HG02642 (cell line): ENCODE measurements around the gene SORCS3.

Source experiments
- ATAC-seq: cut with Tn5 transposase; IDR thresholded peaks from one replicate; pipeline ENCODE4 v1.9.1; 2021; ENCODE audit warnings: mild to moderate bottlenecking; ENCODE audit not compliant: unreplicated experiment, poor library complexity

Gene SORCS3

GRCh38 chr10:104957178-104957841 lies 316.2 kb downstream of the SORCS3 start:
- no peak for ATAC-seq

DNA sequence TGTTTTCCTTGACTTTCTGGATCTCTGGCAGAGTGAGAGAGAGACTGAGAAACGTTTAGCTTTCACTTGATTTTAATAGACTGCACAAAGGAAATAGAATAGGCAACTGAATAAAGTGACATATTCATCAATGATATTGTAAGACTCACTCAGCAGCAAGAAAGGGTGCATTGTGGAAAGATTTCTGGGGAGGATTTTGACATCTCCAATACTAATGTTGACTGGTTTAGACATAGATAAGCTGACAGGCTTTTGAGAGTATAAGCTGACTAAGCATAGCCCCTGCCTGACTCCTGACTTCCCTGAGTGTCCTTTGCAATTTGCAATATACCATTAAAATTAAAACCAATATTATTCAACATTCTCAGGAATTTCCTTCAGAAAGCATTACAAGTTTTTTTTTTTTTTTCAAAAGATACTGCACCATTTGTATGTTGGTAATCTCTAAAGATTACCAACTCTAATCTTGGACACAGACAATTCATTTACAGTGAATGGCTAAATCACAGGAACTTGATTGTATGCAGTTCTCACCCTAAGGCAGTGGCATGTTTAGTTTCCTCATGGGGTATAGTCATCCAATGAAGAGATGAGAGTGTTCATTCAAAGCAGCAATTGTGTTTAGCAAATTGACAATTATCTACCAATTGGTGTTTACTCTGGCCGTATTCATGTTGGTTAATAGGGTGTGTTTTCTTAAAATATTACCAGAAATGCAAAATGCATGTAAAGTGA lies 325.6 kb downstream of the SORCS3 start:
- ATAC-seq: no peak

DNA sequence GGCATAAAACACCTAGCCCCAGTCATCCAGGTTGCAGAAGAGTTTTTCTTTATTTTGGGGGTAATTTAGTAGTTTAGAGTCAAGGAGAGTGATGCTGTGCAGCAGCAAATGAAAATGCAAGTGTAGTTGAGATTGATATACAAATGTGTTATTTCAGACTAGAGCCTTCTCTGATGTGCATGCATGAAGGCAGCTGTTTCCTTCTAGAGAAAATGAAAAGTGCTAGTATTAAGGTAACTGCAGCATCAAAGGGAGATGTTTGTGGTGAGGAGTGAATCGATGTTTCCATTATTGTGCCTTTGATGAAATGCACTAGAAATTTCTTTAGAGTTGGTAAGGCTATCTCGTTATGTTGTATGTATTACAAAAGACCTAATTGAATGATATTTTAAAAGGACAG lies 339.3 kb downstream of the SORCS3 start:
- ATAC-seq: no peak

GRCh38 chr10:104981995-104982394 lies 340.9 kb downstream of the SORCS3 start:
- ATAC-seq: no peak

DNA sequence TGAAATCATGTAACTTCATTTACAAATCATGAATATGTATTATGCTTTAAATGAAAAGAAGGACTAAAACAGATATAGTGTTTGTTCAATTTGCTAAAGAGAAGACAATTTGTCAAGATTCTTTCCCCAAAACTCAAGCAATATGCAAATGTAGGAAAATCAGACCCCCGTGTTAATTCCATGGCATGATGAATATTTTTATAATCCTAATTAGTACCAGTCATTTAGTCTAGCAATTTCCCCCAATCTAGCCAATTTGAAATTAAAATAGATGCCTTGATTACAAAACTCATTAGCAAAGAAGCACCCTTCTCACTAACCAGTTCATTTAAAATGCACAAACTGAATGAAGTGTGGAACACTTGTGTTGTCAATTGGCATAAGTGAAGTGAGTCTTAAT lies 347.6 kb downstream of the SORCS3 start:
- no peak for ATAC-seq

DNA sequence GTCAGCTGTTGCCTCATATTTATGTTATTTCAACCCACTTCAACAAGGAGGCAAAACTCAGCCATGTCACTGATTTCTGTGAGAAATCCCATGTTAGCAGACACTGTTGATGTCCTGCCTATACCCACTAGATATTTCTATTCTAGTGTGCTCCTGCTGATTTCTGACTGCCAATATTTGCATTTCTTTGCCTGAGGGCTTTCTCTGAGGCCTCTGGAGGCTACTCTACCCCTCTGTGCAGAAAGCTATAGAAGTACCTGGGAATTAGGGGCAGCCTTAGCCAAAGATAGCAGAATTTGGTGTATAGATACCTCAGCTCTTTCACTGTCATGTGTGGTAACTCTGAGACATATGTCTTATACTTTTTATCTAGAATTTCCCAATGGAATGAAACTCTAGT lies 348.8 kb downstream of the SORCS3 start:
- ATAC-seq: no peak

DNA sequence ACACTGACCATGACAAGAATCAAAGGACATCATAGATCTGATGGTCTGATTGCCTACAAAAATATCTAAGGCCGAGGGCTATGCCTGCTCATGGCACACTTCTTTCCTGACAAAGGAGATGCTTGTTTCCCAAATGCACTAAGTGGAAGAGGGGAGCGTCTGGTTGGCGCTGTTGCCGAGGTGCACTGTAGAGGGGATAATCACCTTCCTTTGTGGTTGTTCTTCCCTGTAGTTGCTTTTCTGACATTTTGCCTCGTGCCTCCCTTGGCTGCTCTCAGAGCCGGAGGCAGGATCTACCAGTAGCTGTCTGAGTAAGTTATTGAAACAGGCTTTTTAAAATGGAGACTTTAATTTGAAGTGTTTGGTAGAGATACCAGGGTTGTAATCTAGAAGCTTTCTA lies 352.0 kb downstream of the SORCS3 start:
- no peak for ATAC-seq

GRCh38 chr10:105001269-105001668 lies 360.2 kb downstream of the SORCS3 start:
- no peak for ATAC-seq

- no peak for ATAC-seq
Measured at GRCh38 chr10:105010411-105011121, 369.5 kb downstream of the SORCS3 start.

DNA sequence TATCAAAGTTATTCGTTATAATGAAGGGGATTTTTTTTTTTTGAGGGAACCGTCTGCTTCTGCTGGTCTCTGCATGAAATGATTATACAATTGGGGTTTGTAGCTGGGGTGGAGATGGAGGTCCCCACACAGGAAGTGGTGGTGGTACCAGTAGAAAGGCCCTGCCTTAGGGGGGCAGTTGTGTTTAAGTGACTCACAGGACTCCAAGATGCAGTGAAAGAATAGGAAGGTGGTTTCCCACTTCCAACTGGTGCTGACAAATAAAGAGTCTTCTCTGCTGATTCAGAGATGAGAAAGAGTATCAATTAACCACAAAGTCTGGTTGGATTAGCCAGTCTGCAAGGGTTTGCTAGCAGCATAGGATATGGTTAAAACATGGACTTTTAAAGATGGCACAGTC lies 376.0 kb downstream of the SORCS3 start:
- ATAC-seq: no peak

GRCh38 chr10:105017691-105018090 lies 376.6 kb downstream of the SORCS3 start:
- ATAC-seq: no peak

DNA sequence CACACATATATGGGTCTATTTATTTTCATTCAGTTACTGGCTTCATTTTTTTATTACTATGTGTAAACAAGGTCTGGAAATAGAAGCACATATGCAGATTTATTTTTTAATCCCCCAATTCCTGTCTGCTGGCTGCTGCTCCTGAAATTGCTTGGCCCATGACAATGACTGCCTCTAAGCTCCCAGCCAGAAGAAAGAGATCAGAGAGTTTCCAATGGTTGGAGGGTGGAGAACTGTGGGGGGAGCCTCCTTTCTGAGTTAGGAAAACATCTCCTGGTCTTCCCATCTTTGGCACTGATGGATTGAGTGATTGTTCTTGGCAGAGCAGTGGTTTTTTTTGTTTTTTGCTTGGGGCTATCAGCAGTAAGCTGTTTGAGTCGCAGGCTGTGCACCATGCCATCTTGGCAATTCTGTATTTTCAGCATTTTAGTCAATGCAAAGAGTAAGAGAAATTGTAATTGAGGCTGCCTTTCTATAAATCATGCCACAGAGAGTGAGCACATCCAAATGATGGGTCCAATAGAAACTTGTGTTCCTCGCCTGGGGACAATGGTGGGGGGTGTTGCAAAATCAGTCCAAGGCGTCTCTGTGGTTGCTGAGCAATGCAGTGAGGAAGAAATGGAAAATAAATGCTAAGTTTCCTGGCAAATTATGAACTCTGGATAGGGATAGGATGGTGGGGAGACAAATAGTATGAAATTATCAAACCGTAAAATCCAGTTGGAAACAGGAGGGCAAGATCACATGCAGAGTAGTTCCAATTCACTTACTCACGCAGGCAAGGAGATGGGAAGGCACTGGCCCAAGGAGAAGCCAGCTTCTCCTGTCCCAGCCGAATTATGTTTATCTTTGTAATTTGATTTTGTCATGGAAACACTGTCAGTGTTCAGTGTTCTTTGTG lies 382.4 kb downstream of the SORCS3 start:
- ATAC-seq: no peak

DNA sequence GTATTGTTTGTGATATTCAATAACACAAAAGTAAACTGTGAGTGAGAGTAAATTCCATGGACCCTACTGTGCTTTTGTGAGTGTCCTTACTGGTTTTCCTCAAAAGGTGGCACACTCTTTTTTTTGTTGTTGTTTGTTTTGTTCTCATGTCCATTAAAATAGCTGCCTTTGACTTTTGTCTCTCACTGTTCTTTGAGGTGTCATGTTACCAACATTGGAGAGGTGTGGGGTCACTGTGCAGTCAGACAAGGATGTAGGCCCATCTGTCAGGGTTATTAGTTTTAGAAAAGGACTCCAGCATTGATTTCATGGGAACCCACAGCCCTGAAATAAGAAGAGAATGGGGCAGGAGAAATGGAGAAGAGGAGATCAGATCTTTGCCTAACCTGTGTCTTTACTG lies 383.1 kb downstream of the SORCS3 start:
- ATAC-seq: no peak

DNA sequence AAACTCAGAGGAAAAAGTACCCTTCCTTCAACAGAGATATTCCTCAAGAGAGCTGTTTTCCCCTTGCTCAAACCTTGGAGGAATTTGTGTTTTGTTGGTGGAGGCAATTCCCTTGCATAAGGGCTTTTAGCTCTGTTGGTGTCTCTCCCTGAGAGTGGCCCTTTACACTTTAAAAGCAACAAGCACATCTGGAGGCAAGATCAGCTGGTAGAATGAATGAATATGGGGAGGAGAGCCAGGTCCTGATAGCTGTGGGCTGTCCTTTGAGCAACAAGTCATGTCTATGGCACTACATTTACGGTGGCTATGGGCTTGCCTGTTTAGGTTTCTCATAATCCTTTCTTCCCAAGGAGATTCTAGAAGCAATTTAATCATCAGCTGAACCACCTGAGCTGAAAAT lies 384.0 kb downstream of the SORCS3 start:
- ATAC-seq: no peak

DNA sequence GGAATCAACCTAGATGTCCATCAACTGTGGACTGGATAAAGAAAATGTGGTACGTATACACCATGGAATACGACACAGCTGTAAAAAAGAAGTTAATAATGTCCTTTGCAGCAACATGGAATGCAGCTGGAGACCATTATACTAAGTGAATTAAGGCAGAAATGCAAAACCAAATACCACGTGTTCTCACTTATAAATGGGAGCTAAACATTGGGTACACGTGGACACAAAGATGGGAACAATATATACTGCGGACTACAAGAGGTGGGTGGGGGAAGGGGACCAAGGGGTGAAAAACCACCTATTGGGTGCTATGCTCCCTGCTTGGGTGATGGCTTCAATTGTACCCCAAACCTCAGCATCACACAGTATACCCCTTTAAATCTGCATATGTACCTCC lies 385.5 kb downstream of the SORCS3 start:
- no peak for ATAC-seq

DNA sequence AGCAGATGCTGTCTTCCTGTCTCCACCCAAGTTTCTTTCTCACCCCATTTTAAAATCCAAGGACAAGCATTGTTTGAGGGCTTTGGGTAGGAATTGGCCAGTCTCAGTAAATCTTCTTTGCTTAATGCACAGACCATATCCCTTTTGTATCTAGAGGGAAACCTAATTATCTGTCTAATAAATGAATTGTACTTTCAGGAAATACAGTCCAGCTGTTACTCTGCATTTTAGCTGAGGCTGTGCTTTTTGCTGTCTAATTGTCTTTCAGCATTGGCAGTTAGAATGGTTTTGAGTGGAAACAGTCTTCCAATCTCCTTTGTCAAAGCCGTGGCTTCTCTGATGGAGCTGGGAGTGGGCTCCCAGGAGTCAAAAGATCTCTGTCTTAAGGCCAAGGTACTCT lies 388.2 kb downstream of the SORCS3 start:
- no peak for ATAC-seq

GRCh38 chr10:105037022-105037421 lies 395.9 kb downstream of the SORCS3 start:
- no peak for ATAC-seq

- no peak for ATAC-seq
Measured at GRCh38 chr10:105041956-105042355, 400.9 kb downstream of the SORCS3 start.

GRCh38 chr10:105042906-105043552 lies 401.9 kb downstream of the SORCS3 start:
- ATAC-seq: no peak

DNA sequence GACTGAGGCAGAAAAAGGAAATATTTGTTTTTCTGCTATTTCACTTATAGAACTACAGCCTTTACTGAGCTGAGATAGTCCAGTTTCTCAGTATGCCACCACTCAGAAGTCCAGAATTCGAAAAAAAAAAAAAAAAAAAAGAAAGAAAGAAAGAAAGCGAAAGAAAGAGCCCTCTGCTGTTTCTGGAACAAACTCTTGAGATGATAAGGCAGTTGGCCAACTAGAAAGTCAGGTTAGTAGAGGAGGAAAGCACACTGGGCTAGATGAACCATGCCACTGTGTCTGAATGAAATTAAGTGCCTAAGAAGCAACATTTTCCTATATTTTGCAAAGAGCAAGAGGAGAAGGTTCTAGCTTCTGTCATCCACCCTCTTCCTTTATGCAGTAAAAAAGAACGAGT lies 403.8 kb downstream of the SORCS3 start:
- ATAC-seq: no peak
